Measurements from ENCODE around the gene NEDD4L.

The NEDD4L gene

DNA sequence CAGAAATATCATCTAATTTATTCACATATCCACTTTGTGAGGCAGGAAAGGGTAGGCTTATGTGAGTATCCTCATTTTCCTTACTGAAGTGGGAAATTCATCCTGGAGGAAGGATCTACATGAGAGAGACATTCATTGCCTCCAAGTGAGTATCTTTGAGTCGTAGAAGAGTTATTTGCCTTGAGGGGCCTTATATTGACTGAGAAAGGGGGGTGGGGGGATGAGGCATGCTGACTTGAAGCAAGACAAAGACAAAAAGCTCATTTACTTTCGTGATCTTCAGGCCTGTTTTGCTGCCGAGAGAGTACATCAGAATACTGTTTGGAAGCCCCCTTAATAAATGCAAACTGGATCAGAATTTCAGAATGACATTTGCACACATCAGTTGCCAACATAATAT is 17.6 kb upstream of the NEDD4L start:
- TF ChIP-seq, protein P1, sequence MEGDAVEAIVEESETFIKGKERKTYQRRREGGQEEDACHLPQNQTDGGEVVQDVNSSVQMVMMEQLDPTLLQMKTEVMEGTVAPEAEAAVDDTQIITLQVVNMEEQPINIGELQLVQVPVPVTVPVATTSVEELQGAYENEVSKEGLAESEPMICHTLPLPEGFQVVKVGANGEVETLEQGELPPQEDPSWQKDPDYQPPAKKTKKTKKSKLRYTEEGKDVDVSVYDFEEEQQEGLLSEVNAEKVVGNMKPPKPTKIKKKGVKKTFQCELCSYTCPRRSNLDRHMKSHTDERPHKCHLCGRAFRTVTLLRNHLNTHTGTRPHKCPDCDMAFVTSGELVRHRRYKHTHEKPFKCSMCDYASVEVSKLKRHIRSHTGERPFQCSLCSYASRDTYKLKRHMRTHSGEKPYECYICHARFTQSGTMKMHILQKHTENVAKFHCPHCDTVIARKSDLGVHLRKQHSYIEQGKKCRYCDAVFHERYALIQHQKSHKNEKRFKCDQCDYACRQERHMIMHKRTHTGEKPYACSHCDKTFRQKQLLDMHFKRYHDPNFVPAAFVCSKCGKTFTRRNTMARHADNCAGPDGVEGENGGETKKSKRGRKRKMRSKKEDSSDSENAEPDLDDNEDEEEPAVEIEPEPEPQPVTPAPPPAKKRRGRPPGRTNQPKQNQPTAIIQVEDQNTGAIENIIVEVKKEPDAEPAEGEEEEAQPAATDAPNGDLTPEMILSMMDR (IDR thresholded peaks at IDR 0.05; ENCODE audit: extremely low read depth, missing control alignments), result no peak
- DNase-seq (ENCODE audit: low spot score), result no peak

DNA sequence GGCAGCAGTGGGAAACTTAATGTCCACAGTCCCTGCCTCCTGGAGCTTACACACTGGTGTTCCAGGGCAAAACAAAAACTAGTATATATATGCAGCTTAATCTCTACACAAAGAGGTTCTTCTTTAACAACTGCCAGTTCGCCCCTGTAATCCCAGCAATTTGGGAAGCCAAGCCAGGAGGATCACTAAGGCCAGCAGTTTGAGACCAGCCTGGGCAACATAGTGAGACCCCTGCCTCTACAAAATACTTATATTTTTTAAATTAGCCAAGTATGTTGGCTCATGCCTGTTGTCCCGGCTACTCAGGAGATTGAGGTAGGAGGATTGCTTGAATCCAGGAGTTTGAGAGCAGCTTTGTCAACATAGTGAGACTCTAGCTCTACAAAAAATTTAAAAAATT is 17.2 kb upstream of the NEDD4L start:
- TF ChIP-seq, protein P1 (IDR thresholded peaks at IDR 0.05; ENCODE audit: extremely low read depth, missing control alignments), result no peak
- no peak for DNase-seq (ENCODE audit: low spot score)

DNA sequence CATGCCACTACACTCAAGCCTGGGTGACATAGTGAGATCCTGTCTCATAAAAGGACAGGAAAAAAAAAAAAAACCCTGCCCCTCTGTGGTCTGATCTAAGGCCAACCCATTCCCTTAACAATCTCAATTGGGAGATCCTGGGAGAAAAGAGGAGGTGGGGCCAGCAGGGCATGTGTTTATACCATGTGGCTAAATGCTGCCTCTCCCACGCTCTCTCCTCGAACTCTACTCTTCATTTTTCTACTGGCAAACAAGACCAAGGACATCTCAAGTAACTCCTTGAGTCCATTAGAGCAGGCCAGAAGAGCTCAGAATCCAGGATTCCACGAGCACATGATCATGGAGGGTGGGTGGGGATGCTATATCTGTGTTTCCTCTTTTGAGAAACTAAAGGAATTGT is 16.7 kb upstream of the NEDD4L start:
- TF ChIP-seq, protein P1 (IDR thresholded peaks at IDR 0.05; ENCODE audit: extremely low read depth, missing control alignments), result no peak
- no peak for DNase-seq (ENCODE audit: low spot score)

DNA sequence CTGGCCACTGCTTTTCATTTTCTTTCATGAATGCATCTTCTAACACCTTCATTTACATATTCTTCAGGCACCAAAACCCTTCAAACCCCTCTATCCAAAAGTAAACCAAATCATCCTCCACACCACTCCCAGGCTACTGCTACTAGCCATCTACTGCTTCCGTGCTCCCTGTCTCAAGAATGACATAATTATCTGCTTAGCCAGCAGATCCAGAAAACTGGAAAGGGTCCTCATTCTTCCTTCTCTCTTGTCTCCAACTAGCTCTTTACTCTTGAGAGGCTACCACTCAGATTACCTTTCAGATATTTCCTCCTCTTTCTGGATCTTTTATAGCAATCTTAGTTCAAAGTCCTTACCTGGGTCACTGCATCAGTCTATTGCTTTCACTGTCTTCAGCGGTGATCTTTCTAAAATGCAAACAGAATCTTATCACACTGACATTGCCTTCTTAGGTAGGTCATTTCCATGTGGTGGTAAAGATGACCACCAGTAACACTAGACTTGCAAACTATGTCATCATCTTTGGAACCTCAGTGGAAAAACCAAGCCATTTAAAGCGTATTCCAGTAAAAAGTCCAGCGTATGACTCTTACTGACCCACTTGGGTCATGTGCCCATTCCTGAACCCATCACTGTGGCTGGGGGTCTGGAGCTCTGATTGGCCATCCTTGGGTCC is 15.8 kb upstream of the NEDD4L start:
- TF ChIP-seq, protein P1 (IDR thresholded peaks at IDR 0.05; ENCODE audit: extremely low read depth, missing control alignments), result no peak
- no peak for DNase-seq (ENCODE audit: low spot score)

DNA sequence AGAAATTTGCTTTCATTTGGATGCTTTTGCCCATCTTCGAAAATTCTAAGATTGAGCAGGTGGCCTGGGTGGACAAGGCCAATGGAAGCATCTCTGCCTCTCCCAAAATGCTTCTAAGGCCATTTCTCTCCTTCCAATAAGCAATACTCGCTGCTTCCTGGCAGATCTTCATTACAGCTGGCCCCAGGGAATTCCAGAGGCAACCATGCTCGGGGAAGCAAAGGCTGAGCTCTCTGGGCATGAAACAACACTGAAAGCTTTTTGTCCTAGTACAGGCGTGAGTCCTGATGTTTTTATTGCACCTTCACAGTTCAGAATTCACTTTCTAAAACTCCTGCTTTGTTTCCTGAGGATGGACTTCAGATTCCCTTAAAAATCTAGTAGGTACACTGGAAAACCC is 11.8 kb upstream of the NEDD4L start:
- TF ChIP-seq, protein P1 (IDR thresholded peaks at IDR 0.05; ENCODE audit: extremely low read depth, missing control alignments), result no peak
- DNase-seq (ENCODE audit: low spot score), result no peak

DNA sequence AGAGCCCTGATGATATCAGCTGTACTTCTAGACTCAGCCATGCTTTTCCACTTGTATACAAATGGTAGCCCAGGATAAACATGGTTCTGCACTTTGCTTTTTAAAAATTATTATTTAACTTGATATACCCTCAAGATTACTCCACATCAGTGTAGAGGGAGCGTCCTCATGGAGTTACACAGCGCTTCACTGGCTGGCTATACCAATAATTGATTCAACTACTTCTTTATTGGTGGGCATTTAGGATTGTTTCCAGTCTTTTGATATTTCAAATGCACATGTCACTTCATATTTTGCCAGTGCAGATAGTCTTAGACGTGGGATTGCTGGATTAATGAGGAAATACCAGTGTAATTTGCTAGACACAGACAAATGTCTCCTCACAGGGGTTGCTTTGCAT is 10.8 kb upstream of the NEDD4L start:
- TF ChIP-seq, protein P1 (IDR thresholded peaks at IDR 0.05; ENCODE audit: extremely low read depth, missing control alignments), result no peak
- no peak for DNase-seq (ENCODE audit: low spot score)

DNA sequence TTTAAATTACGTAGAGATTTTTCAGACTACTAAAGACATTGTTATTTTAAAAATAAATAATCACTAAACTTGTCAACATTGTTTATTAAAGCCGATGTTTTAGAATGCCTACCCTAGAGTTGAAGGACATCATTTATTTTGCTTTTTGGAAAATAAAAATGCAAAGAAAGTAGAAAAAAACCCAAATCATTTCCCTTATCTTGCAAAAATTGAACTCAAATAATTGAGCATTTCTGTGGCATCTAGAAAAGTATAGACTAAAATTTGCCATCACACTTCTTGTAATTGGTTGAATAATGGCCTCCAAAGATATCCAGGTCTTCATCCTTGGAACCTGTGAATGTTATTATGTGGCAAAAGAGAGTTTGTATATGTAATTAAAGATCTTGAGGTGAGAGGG is 9.7 kb upstream of the NEDD4L start:
- DNase-seq (ENCODE audit: low spot score), result no peak
- TF ChIP-seq, protein P1 (IDR thresholded peaks at IDR 0.05; ENCODE audit: extremely low read depth, missing control alignments), result no peak

All from GM20000 (cell line).